ENCODE data around the gene LY86.

LY86 gene

DNA sequence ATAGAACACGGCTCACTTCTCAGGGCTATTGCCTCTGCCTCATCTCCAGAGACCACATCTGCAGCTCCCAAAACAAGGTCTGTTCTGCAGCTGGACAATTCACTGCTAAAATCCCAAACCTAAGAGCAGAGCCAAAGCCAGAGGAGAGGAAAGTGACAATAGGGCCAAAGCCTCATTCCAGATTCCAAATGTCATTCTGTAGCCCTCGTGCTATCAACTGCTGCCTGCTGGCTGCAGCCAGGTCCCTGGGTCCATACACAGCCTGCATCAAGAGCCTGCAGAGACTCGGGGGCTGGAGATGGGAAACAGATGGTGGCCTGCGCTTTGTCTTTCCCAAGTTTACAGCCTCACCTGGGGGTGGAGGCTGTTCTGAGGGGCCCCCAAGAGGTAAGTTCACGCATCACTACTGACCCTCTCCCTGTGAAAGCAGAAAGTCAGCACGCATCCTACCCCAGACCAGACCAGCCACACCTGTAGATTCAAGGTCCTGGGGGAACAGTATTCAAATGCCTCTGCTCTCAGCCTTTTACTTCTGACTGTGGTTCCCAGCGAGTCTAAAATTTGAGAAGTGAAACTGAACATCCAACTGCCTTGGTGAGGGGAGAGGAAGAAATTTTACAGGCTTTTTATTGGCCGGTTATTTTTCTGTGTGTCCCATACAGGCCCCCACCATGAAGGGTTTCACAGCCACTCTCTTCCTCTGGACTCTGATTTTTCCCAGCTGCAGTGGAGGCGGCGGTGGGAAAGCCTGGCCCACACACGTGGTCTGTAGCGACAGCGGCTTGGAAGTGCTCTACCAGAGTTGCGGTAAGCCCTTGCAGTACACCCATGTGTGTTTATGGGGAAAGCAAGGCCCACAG is at the start of gene LY86:
Gene LY86 (plus strand): TSS at position 657 of the 860 bp plus-strand sequence. CDS start 15 bp downstream, at position 672.
- no peak for DNase-seq (ENCODE audit: low read depth in 3 of 3)

DNA sequence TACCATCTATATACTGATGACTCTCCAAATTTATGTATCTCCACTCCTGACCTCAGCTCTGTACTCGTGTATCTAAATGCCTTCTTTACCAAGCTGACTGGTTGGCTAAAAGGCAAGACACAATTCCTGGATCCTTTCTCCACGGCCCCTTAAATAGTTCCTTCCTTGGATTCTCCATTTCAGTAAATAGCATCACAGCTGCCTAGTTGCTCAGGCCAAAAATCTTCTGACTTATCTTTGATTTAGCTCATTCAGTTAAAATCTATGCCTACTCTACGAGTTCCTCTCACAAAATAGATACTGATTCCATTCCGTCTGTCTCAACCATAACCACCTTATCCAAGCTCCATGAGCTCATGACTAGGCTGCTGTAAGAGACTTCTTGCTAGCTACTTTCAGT is 49.5 kb upstream of the LY86 start:
- DNase-seq (ENCODE audit: low read depth in 3 of 3), result no peak

DNA sequence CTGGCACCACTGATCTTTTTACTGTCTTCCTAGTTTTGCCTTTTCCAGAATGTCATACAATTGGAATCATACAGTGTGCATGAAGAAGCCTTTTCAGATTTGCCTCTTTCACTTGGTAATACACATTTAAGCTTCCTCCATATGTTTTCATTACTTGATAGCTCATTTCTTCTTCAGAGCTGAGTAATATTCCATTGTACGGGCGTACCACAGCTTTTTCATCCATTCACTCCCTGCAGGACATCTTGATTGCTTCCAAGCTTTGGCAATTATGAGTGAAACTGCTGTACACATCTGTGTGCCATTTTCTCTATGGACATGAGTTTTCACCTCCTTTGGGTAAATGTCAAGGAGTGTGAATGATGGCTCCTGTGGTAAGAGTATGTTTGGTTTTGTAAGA is 46.2 kb upstream of the LY86 start:
- DNase-seq (ENCODE audit: low read depth in 3 of 3), result no peak

DNA sequence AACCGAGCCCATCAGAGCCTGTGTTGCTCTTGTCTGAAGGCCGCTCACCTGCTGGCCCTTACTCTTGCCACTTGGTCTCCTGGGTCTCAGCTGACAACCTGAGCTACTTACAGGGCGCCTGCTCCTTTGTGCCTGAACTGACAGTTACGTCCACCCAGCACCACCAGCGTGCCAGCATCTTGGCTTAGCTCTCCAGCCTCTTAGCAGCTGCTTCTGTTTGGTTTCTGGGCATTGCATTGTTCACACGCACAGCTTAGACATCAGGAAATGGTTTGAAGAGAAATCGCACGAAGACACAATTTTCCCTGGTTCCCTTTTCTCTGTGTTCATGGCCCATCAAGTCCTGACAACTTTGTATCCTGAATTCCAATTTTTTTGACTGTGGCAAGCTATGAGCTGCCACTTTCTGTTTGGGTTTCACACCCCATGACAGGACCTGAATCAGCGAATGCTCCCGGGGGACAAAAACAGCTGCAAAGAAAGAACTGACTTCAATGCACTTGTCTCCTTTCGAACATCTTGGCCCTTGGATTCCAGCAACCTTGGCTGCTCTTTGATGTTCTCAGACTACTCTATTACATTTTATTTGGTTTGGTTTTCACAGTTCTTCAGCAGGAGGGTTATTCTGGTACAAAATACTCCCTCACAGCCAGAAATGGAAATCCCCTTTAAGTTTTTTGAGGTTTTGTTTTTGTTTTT is 45.2 kb upstream of the LY86 start:
- DNase-seq (ENCODE audit: low read depth in 3 of 3), result no peak

DNA sequence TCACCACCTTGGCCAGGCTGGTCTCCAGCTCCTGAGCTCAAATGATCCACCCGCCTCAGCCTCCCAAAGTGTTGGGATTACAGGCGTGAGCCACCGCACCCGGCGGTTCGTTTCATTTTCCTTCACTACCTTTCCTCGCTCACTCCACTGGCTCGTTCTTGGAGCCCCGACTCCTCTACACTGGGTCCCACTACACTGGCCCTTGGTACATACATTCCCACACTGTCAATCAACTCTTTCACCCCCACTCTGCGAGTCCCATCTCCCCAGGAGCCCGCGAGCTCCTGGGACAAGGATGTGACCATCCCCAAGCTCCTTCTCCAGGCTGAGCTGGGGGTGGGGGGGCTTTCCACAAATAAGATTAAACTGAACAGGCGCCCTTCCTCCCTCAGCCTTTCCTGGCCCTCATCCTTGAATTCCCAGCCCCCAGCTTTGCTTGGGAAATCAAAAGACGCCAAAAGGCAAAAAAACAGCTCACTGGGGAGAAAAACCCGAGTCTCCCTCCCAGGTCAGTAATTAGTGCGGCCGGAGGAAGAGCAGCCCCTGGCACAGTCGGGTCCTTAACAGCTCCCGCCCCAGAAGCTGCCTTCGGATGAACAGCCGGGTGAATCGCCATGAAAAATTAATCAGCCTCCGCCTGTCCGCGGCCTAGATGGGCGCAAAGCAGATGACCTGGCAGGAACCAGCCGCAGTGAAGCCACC is 42.8 kb upstream of the LY86 start:
- no peak for DNase-seq (ENCODE audit: low read depth in 3 of 3)

DNA sequence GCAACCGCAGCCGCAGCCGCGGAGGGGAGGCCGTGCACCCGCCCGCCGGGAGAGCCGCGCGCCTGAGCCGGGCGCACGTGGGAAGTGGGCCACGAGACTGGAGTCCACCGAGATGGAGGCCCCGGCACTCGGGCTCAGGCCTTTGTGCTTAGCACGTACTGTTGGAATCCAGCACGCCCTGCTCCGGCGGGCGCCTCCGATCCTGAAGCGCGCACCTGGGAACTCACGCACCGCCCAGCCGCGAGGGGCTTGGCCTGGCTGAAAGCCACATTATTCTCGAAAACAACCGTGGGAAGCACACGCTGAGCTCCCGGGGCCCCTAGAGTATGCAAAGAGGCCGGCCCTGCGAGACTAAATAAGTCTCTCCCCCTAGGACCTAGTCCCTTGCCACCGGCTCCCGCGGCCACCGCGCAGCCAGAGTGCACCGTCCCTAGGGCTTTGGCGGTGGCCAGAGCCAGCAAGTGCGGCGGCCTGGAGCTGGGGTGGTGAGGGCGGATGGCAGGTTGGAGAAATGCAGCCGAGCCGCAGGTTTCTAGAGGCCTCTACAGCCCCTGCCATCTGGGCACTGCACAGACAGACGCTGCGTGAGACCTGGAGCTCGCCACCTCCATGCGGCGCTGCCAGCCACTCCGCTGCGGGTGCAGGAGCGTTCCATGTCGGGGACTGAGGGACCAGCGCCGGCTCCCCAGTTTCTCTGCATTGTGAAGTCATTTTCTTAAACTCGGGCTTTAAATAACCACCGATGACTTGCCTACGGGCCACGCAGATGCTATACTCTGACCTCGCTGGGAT is 42.0 kb upstream of the LY86 start:
- DNase-seq (ENCODE audit: low read depth in 3 of 3), result peak in 2 of 3 experiments; percentile 6 to 18

DNA sequence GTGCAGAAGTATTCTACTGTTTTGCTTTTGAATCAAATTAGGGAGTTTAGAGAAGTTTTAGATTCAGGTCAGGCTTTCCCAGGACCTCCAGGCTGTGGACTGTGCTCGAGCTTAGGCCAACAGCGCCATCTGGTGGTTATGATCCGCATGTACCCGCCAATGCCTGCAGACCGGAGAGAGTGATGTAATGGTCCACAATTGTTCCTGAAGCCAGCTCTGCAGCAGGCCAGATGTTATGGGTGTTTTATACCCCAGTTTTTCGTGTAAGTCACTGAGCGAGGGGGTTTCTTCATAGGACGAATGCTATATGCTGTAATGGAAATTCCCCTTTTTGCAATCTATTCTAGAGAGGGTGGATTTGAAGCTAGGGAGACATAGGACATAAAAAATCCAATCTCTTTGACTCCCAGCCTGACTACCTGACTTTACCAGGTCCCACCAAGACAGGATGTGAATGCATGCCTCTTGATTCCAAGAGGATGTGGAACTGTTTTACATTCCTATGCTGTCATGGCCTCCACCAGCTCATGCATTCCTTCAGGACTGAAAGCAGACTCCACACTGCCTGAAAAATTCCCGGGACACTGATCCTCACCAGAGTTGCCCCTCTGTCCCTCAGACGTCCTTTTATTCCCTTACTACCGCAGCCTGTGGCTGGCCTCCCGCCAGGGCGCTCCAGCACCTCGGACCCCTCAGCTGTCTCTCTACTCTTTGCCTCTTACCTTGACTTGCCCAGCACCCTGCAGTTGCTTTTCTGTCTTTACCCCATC is 41.2 kb upstream of the LY86 start:
- DNase-seq (ENCODE audit: low read depth in 3 of 3), result peak; percentile 62 to 69 (median 65)

DNA sequence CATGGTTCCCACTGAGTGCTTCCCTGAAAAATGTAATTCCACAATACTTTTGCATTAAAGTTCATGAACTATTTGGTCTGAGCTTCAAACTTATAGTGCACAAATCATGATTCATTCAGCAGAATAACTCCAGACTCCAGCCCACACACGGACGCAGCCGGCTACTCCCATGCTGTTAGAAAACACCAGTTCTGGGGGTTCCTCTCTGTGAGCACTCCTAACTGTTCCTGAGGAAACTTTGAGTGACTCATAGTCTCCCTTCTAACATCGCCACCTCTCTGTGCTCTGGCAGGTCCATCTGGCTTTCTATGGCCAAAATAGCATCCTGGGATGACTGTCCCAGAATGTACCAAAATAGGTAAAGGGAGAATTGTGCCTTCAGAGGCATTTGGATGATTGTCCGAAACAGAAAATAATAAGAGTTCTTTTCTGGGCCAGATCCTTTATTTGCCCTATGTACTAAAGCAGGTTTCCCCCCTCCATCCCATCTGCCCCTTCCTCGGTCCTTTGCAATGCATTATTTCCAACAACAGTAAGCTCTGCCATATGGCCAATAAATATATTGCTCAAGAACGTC is 32.3 kb upstream of the LY86 start:
- no peak for DNase-seq (ENCODE audit: low read depth in 3 of 3)

DNA sequence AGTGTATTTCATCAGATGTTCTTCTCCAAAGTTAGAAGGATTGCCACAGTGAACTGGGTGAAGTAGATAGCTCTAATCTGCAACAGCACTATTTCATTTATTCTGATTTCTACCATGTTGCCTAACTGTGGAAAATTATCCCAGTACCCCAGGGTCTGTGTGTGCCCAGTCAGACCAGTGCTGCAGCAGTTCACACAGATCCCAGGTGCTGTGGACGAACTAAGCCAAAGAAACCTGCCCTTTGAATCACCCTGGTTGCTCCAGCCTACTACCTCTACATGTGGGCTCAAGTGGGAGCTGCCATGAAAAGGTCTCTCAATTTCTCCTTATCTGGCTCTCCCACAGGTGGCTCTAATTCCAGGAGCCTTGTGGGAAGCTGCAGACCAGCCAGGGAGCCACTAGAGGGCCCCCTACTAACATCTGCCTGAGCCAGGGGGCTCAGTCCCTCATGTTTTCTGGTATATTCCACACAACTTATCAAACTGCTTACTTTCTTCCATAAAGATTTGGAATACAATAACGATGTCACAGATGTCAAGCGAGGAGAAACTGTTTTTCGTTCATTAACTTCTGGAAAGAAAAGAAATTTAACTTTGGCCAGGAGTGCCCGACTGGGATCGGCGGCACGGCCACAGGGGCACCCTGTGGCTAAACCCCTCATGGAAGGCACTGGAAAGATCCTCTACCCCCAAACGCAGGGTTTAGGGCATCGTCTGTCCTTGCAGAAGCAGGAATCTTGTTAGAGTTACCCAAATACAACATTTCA is 31.6 kb upstream of the LY86 start:
- peak in 1 of 3 experiments; percentile 18 for DNase-seq (ENCODE audit: low read depth in 3 of 3)

DNA sequence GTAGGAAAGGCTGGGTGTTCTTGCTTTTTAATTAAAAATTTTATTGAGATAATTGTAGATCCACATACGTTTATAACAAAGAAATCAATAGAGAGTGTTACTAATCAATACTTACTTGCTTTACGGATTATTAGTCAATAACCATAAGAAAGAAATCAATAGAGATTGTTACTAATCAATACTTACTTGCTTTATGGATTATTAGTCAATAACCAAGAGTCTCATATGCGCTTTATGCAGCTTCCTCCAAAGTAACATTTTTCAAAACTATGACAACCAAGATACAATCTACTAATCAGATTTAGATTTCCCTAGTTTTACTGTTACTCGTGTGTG is 31.0 kb upstream of the LY86 start:
- no peak for DNase-seq (ENCODE audit: low read depth in 3 of 3)

DNA sequence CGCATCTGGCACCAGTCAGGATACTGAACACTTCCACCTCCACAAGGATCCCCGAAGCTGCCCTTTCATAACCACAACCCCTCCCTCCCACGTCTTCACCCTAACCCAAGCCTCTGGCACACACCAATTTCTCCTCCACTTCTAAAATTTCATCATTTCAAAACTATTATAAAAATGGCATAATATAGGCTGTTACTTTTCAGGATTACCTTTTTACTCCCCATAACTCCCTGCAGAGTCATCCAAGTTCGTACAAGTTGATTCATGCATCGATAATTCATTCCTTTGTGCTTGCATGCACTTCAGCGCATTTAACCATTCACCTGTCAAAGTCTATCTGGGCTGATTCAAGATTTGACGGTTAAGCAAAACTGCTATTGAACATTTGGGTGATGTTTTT is 30.6 kb upstream of the LY86 start:
- no peak for DNase-seq (ENCODE audit: low read depth in 3 of 3)

DNA sequence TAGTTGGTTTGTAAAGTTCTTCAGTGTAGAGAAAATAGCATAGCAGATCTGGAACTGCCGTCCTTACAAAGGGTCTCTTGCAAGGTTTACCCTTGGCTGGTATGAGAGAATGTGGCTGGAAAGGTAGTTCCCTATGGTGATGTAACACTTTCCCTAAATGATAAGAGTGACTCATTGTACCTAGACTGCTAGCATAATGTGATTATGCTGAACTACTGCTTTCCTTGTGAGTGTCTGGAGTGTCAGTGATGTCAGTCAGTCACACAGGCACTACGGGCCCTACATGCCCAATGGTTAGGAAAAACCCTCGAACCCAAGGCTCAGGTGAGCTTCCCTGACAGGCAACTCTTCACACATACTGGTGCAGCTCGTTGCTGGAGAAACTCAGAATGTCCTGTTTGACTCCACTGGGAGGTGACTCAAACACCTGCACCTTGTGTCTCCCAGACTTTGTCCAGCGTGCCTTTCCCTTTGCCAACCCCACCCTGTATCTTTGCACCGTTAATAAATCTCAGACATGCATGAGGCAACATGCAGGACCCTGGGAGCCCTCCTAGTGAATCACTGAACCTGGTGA is 28.4 kb upstream of the LY86 start:
- no peak for DNase-seq (ENCODE audit: low read depth in 3 of 3)

DNA sequence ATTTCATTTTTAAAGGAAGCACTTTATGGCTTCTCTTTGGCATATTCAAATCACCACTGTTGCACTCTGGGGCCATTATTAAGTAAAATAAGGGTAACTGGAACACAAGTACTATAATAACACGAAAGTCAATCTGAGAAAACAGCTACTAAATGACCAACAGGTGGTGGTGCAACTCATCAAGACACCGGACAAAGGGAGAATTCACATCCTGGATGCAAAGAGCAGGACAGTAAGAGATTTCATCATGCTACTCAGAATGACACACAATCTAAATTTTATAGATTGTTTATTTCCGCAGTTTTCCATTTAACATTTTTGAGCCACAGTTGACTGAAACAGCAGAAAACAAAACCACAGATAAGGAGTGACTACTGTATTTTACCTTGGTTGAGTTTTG is 27.6 kb upstream of the LY86 start:
- DNase-seq (ENCODE audit: low read depth in 3 of 3), result no peak

DNA sequence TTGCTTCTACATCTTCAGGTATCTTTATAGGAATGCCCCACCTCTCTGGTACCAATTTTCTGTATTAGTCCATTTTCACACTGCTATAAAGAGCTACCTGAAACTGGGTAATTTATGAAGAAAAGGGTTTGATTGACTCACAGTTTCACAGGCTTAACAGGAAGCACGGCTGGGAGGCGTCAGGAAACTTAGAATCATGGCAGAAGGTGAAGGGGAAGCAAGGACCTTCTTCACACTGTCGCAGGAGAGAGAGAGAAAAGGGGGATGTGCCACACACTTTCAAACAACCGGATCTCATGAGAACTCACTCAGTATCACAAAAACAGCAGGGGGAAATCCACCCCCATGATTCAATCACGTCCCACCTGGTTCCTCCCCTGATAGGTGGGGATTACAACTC is 24.4 kb upstream of the LY86 start:
- DNase-seq (ENCODE audit: low read depth in 3 of 3), result no peak

DNA sequence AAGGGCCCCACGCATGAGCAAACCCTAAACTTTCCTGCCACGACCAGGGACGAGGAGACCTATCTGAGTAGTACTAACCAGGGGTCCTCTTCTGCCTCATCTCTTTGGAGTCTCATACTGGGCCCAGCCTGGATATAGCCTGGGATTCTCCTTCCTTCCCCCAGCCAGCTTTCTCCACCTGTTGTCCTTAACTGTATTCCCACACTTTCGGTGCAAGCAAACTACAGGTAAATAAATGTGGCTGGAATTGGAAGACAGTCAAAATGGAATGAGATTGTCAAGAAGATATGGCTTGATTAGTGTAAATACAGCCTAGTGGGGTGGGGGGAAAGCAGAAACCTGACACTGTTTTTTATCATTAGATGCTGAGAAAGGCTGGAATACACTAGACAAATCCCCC is 23.5 kb upstream of the LY86 start:
- no peak for DNase-seq (ENCODE audit: low read depth in 3 of 3)

DNA sequence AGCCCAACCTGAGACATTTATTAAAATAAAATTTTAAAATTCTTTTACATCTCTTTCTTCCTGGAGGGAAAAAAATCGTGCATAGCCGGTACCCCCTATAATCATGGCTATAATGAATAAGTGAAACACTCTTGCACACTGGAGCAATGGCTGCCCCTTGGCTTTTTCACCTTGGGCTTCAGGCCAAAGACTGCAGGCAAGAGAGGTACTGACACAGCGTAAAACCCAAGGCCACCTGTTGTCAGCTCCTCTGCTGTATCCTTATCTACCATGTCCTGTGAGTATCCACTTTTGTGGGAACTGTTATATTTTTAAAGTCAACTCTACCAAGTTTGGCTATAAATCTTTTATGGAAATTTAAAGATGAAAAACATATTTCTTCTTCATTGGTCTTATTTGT is 23.0 kb upstream of the LY86 start:
- DNase-seq (ENCODE audit: low read depth in 3 of 3), result no peak

DNA sequence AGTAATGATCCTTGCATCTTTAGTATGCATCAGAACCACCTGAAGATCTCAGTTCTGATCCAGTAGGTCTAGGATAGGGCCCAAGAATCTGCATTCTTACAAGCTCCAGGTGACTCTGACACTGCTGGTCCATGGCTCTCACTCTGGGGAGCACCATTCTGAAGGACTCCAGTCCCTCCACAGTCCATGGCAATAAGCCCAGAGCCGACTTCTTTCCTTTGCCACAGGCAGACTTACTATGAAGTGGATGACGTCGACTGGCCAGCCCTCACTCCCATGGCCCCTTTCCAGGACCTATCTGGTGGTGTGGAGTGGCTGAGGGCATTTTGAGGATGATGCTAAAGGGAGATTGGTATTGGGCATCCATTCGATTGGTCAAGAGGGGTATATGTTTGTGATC is 21.8 kb upstream of the LY86 start:
- DNase-seq (ENCODE audit: low read depth in 3 of 3), result no peak

DNA sequence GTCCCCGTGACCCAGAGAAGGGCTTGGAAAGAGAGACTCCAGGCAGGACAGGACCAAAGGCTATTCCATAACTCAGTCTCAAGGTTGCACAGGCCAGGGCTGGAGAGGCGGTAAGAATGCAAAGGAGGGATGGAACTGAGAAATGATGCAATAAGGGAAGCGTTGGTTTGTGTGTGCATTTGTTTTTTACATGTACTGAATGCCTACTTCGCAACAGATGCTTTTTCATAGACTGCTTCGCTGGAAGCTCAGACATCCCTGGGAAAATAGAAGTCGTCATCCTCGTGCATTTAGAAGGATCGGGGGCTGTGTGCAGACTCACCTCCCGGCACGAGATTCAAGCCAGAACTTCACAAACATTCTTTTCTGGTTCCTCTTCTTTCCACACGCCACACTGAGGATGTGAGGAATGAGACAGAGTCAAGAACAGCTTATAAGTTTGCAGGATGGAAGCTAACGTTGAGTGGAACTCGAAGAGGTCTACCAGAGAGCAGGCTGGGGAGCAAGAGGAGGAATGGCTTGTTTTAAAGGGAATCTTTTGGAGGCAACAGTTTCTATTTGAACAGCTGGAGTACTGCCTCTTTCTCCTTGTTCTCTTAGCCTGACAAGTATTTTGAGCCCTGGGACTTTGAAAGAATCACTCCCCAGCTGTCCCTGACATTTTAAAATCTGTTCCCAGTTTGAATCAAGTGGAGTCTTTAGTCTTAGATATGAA is 19.3 kb upstream of the LY86 start:
- DNase-seq (ENCODE audit: low read depth in 3 of 3), result no peak

DNA sequence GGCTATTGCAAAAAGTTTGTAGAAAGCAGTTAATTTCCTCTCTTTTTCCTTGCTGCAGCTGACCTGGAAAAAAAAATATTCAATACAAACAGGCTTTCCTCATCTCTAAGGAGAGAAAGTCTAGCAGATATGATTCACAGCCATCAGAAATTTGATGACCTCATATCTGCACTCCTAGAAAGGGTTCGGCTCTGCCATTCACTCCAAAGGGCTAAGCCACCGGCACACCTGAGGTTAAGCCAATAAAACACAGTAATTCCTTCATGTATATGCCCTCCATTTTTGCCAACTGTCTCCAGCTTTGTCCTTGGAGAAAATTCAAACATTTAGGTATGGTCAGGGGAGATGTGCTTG is 18.7 kb upstream of the LY86 start:
- DNase-seq (ENCODE audit: low read depth in 3 of 3), result no peak

All from stimulated activated CD4-positive, alpha-beta T cell treated with anti-CD3 and anti-CD28 coated beads, TNF-alpha, amount 100 ng/mL, for 4 hours (primary cell).